Measurements from ENCODE around the gene GAS6.

DNA sequence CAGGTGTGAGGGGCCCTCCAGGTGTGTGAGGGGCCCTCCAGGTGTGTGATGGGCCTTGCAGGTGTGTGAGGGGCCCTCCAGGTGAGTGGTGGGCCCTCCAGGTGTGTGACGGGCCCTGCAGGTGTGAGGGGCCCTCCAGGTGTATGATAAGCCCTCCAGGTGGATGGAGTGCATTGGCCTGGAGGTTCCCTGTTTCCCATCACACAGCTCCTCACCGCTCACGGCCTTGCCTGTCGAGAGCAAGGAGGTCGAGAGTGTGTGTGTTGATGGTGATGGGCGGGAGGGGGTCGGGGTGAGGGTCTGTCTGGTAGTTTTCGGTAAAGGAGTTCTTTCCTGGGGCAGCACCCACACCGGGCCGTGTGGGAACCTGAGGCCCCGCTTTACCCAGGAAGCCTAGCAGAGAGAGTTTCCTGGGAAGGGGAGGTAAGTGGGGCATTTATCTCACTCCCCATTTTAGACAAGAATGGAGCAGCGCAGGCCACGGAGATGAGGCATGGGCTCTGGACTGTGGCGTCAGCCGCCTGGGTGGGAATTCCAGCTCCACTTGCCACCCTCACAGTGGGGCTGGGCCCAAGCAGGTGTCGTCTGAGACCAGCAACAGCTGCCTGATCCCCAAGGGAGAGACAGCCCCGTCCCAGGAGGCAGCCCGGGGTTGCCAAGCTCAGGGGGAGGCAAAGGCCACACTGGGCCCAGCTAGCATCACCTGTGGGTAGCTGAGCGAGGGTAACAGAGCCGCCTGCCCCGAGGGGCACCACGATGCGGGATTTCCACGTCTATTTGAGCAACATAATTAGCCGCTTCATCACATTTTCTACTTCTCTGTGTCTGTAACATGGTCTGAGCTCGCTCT, 10.9 kb upstream of the GAS6 start:
- no peak for TF ChIP-seq POLR2AphosphoS5 (IDR thresholded peaks at IDR 0.05)
- TF ChIP-seq, protein P1, sequence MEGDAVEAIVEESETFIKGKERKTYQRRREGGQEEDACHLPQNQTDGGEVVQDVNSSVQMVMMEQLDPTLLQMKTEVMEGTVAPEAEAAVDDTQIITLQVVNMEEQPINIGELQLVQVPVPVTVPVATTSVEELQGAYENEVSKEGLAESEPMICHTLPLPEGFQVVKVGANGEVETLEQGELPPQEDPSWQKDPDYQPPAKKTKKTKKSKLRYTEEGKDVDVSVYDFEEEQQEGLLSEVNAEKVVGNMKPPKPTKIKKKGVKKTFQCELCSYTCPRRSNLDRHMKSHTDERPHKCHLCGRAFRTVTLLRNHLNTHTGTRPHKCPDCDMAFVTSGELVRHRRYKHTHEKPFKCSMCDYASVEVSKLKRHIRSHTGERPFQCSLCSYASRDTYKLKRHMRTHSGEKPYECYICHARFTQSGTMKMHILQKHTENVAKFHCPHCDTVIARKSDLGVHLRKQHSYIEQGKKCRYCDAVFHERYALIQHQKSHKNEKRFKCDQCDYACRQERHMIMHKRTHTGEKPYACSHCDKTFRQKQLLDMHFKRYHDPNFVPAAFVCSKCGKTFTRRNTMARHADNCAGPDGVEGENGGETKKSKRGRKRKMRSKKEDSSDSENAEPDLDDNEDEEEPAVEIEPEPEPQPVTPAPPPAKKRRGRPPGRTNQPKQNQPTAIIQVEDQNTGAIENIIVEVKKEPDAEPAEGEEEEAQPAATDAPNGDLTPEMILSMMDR (IDR thresholded peaks at IDR 0.05) = no peak

All from transverse colon (tissue), 4 donors.